ENCODE data around the gene VPS13C.

VPS13C gene

DNA sequence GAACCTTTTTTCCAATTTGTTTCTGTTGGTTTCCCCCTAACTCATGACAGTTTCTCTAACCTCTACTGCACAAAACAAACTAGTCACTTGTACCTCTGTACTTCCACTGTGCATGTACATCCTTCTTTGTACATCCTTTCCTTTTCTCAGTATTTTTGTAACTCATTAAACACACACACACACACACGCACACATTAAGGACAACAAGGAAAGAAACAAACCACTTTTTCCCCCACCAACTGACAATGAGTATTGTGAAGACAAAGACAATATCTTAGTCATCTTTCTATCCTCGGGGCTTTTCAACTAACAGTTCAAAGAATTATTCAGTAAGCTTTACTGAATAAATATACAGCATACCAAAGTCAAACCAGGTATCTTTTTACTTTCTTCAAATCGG lies 170.5 kb downstream of the VPS13C start:
- TF ChIP-seq, protein P1, sequence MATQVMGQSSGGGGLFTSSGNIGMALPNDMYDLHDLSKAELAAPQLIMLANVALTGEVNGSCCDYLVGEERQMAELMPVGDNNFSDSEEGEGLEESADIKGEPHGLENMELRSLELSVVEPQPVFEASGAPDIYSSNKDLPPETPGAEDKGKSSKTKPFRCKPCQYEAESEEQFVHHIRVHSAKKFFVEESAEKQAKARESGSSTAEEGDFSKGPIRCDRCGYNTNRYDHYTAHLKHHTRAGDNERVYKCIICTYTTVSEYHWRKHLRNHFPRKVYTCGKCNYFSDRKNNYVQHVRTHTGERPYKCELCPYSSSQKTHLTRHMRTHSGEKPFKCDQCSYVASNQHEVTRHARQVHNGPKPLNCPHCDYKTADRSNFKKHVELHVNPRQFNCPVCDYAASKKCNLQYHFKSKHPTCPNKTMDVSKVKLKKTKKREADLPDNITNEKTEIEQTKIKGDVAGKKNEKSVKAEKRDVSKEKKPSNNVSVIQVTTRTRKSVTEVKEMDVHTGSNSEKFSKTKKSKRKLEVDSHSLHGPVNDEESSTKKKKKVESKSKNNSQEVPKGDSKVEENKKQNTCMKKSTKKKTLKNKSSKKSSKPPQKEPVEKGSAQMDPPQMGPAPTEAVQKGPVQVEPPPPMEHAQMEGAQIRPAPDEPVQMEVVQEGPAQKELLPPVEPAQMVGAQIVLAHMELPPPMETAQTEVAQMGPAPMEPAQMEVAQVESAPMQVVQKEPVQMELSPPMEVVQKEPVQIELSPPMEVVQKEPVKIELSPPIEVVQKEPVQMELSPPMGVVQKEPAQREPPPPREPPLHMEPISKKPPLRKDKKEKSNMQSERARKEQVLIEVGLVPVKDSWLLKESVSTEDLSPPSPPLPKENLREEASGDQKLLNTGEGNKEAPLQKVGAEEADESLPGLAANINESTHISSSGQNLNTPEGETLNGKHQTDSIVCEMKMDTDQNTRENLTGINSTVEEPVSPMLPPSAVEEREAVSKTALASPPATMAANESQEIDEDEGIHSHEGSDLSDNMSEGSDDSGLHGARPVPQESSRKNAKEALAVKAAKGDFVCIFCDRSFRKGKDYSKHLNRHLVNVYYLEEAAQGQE (IDR thresholded peaks at IDR 0.05; ENCODE audit: low read depth): no peak
- no peak for TF ChIP-seq TCF12 (IDR thresholded peaks at IDR 0.05; ENCODE audit: low read depth)
- no peak for TF ChIP-seq RAD21 (IDR thresholded peaks at IDR 0.05; ENCODE audit: low read depth)
- no peak for TF ChIP-seq FOXM1 (IDR thresholded peaks at IDR 0.05; ENCODE audit: borderline replicate concordance, low read depth)
- TF ChIP-seq, protein P2, sequence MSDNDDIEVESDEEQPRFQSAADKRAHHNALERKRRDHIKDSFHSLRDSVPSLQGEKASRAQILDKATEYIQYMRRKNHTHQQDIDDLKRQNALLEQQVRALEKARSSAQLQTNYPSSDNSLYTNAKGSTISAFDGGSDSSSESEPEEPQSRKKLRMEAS (IDR thresholded peaks at IDR 0.05): no peak
- TF ChIP-seq, protein P3, sequence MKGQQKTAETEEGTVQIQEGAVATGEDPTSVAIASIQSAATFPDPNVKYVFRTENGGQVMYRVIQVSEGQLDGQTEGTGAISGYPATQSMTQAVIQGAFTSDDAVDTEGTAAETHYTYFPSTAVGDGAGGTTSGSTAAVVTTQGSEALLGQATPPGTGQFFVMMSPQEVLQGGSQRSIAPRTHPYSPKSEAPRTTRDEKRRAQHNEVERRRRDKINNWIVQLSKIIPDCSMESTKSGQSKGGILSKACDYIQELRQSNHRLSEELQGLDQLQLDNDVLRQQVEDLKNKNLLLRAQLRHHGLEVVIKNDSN (IDR thresholded peaks at IDR 0.05): no peak
- no peak for TF ChIP-seq TEAD4 (IDR thresholded peaks at IDR 0.05)
- TF ChIP-seq CREB1 (IDR thresholded peaks at IDR 0.05; ENCODE audit: low read depth): no peak
- TF ChIP-seq EP300 (IDR thresholded peaks at IDR 0.05; ENCODE audit: borderline replicate concordance): no peak
- no peak for TF ChIP-seq EGR1 (IDR thresholded peaks at IDR 0.05)
- no peak for TF ChIP-seq ZBTB7A (IDR thresholded peaks at IDR 0.05; ENCODE audit: low read depth)
- no peak for TF ChIP-seq NFIC (IDR thresholded peaks at IDR 0.05)
- TF ChIP-seq YY1 (IDR thresholded peaks at IDR 0.05; ENCODE audit: low read depth): no peak
- TF ChIP-seq TAF1 (IDR thresholded peaks at IDR 0.05; ENCODE audit: low read depth): no peak
- no peak for TF ChIP-seq CEBPB (IDR thresholded peaks at IDR 0.05)

DNA sequence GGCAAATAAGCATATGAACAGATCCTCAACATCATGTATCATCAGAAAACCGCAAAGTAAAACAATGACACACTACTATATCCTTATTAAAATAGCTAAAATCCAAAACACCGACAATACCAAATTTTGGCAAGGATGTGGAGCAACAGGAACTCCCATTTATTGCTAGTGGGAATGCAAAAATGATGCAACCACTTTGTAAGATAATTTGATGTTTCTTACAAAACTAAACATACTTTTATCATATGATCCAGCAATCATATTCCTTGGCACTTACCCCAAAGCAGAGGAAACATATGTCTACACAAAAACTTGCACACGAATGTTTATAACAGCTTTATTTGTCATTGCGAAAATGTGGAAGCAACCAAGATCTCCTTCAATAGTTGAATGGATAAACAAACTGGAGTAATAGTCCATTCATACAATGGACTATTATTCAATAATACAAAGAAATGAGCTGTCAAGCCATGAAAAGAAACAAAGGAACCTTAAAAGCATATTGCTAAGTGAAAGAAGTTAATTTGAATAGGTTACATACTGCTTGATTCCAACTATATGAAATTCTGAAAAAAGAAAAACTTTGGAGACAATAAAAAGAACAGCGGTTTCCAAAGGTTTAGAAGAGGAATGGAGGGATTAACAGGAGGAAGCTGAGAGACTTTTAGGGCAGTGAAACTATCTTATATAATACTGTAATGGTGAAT lies 172.0 kb downstream of the VPS13C start:
- TF ChIP-seq EP300 (IDR thresholded peaks at IDR 0.05; ENCODE audit: borderline replicate concordance) (no peak), EGR1 (IDR thresholded peaks at IDR 0.05) (no peak), TCF12 (IDR thresholded peaks at IDR 0.05; ENCODE audit: low read depth) (no peak), CREB1 (IDR thresholded peaks at IDR 0.05; ENCODE audit: low read depth) (no peak), FOXM1 (IDR thresholded peaks at IDR 0.05; ENCODE audit: borderline replicate concordance, low read depth) (no peak), YY1 (IDR thresholded peaks at IDR 0.05; ENCODE audit: low read depth) (no peak)
- TF ChIP-seq, protein P3 (IDR thresholded peaks at IDR 0.05): no peak
- TF ChIP-seq, protein P1 (IDR thresholded peaks at IDR 0.05; ENCODE audit: low read depth): no peak
- TF ChIP-seq, protein P2 (IDR thresholded peaks at IDR 0.05): no peak

DNA sequence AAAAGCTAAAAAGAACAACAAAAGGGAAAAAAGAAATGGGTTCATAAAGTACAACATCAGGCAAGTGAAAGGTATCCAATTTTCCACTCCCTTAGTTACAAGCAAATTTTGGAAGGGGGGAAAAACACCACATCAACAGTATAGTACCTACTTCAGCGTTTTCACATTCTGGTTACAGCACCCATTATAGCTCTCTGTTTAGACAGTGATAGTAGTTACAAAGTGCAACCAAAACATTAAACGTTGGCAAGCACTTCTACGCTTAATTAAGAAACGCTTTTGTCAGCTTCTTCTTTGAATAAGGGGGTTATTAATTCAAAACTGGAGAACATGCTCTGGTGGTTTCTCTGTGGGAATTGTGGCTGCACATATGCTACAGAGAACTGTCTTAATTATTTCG lies 180.2 kb downstream of the VPS13C start:
- TF ChIP-seq TCF12 (IDR thresholded peaks at IDR 0.05; ENCODE audit: low read depth): no peak

DNA sequence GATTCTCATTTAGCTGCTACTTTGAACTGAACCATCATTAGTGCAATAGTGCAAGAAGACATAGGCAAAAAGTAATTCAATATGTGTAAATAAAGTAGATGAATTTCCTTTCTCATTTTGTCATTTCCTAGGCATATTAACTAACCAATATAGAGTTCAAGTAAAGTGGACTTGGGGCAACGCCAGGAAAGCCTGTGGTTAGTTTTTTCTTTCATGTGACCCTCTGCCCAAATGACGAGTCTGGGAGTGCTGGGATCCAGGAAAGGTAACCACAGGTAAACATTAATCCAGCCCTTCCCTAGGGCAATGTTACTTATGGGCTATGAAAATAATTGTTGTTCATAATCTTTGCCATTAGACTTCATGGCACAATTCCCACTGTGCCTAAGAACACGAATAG lies 181.0 kb downstream of the VPS13C start:
- TF ChIP-seq ZBTB7A (IDR thresholded peaks at IDR 0.05; ENCODE audit: low read depth) (no peak), FOXM1 (IDR thresholded peaks at IDR 0.05; ENCODE audit: borderline replicate concordance, low read depth) (no peak), EP300 (IDR thresholded peaks at IDR 0.05; ENCODE audit: borderline replicate concordance) (no peak), YY1 (IDR thresholded peaks at IDR 0.05; ENCODE audit: low read depth) (no peak), TEAD4 (IDR thresholded peaks at IDR 0.05) (no peak), CEBPB (IDR thresholded peaks at IDR 0.05) (no peak), RAD21 (IDR thresholded peaks at IDR 0.05; ENCODE audit: low read depth) (no peak), EGR1 (IDR thresholded peaks at IDR 0.05) (no peak), CREB1 (IDR thresholded peaks at IDR 0.05; ENCODE audit: low read depth) (no peak), TAF1 (IDR thresholded peaks at IDR 0.05; ENCODE audit: low read depth) (no peak), NFIC (IDR thresholded peaks at IDR 0.05) (no peak), TCF12 (IDR thresholded peaks at IDR 0.05; ENCODE audit: low read depth) (no peak)
- TF ChIP-seq, protein P1 (IDR thresholded peaks at IDR 0.05; ENCODE audit: low read depth): no peak
- TF ChIP-seq, protein P2 (IDR thresholded peaks at IDR 0.05): no peak
- TF ChIP-seq, protein P3 (IDR thresholded peaks at IDR 0.05): no peak
